A204.1 (cell line): Measurements from ENCODE around the gene YBX1.
A peak's percentile ranks its signal among the peaks of the same experiment; 100 is the strongest.
"Not testable (repeated sequence)": the region's sequence is repeated elsewhere in the genome, so short reads cannot be mapped to it uniquely, and the experiment has no call there.

Experiments used
- FAIRE-seq: peaks from 2 replicates; lab custom pipeline; 2012; peaks lifted over from hg19 to GRCh38; lab: Jason Lieb, UNC

The YBX1 gene

GRCh38 chr1:42681741-42682483 lies at the start of gene YBX1:
YBX1 (plus strand) TSS chr1:42682418; CDS start chr1:42682566, 148 bp downstream.
- FAIRE-seq: peak; percentile 96

- FAIRE-seq: no peak
Measured at GRCh38 chr1:42639116-42639515, 43.1 kb upstream of the YBX1 start.

GRCh38 chr1:42646056-42646455 lies 36.2 kb upstream of the YBX1 start:
- no peak for FAIRE-seq

GRCh38 chr1:42657201-42657600 lies 25.0 kb upstream of the YBX1 start:
- no peak for FAIRE-seq

- FAIRE-seq: peak; percentile 85
Measured at GRCh38 chr1:42657981-42658876, 24.0 kb upstream of the YBX1 start, which contains the start of gene PPIH. PPIH (plus strand) TSS chr1:42658423; CDS start chr1:42658447, 24 bp downstream.

- FAIRE-seq: no peak
Measured at GRCh38 chr1:42658877-42659337, 23.3 kb upstream of the YBX1 start.

GRCh38 chr1:42660907-42661500 lies 21.2 kb upstream of the YBX1 start:
- FAIRE-seq: no peak

- FAIRE-seq: no peak
Measured at GRCh38 chr1:42669936-42670335, 12.3 kb upstream of the YBX1 start.

GRCh38 chr1:42670425-42670824 lies 11.8 kb upstream of the YBX1 start:
- FAIRE-seq: no peak

GRCh38 chr1:42674214-42674613 lies 8.0 kb upstream of the YBX1 start:
- FAIRE-seq: no peak

GRCh38 chr1:42674682-42675081 lies 7.5 kb upstream of the YBX1 start:
- no peak for FAIRE-seq

- FAIRE-seq: no peak
Measured at GRCh38 chr1:42675467-42675866, 6.8 kb upstream of the YBX1 start.

- FAIRE-seq: no peak
Measured at GRCh38 chr1:42676534-42677087, 5.6 kb upstream of the YBX1 start.

- no peak for FAIRE-seq
Measured at GRCh38 chr1:42679364-42679983, 2.7 kb upstream of the YBX1 start.

GRCh38 chr1:42680055-42680454 lies 2.2 kb upstream of the YBX1 start:
- no peak for FAIRE-seq

GRCh38 chr1:42680921-42681683 lies 1.1 kb upstream of the YBX1 start:
- no peak for FAIRE-seq

GRCh38 chr1:42682484-42682738 lies 193 bp downstream of the YBX1 start:
- FAIRE-seq: not testable (repeated sequence)

- no peak for FAIRE-seq
Measured at GRCh38 chr1:42682739-42683531, 717 bp downstream of the YBX1 start.

- no peak for FAIRE-seq
Measured at GRCh38 chr1:42684139-42684538, 1.9 kb downstream of the YBX1 start.

GRCh38 chr1:42686418-42686817 lies 4.2 kb downstream of the YBX1 start:
- FAIRE-seq: no peak

GRCh38 chr1:42689912-42690311 lies 7.7 kb downstream of the YBX1 start:
- no peak for FAIRE-seq
